ENCODE results near the gene CALML3.
"Not testable (repeated sequence)": the region's sequence is repeated elsewhere in the genome, so short reads cannot be mapped to it uniquely, and the experiment has no call there.

CALML3 gene

GRCh38 chr10:5524641-5525560 is at the start of gene CALML3:
TSS of gene CALML3 (plus strand) at chr10:5524961. CDS start at chr10:5525086, 125 bp downstream.
- no peak for DNase-seq (ENCODE audit: low read depth in 3 of 3)

- not testable (repeated sequence) for DNase-seq (ENCODE audit: low read depth in 3 of 3)
Measured at GRCh38 chr10:5475088-5475487, 49.7 kb upstream of the CALML3 start.

DNA sequence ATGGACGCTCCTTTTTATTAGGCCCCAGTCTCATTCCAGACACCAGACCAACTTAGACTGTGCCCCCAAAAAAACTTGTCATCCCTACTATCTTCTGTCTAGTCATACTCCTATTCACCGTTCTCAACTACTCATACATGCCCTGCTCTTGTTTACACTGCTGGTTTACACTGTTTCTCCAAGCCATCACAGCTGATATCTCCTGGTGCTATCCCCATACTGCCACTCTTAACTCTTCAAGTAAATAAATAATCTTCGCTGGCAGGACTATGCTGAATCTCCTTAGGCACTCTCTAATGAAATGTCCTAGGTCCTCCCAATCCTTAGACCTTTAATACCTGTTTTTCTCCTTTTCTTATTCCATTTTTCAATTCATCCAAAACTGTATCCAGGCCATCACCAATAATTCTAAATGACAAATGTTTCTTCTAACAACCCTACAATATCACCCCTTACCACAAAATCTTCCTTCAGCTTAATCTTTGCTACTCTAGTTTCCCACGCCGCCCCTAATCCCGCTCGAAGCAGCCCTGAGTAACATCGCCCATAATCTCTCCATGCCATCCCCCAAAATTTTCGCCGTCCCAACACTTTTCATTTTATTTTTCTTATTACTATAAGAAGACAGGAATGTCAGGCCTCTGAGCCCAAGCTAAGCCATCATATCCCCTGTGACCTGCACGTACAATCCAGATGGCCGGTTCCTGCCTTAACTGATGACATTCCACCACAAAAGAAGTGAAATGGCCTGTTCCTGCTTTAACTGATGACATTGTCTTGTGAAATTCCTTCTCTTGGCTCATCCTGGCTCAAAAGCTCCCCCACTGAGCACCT is 48.6 kb upstream of the CALML3 start:
- DNase-seq (ENCODE audit: low read depth in 3 of 3): not testable (repeated sequence)

DNA sequence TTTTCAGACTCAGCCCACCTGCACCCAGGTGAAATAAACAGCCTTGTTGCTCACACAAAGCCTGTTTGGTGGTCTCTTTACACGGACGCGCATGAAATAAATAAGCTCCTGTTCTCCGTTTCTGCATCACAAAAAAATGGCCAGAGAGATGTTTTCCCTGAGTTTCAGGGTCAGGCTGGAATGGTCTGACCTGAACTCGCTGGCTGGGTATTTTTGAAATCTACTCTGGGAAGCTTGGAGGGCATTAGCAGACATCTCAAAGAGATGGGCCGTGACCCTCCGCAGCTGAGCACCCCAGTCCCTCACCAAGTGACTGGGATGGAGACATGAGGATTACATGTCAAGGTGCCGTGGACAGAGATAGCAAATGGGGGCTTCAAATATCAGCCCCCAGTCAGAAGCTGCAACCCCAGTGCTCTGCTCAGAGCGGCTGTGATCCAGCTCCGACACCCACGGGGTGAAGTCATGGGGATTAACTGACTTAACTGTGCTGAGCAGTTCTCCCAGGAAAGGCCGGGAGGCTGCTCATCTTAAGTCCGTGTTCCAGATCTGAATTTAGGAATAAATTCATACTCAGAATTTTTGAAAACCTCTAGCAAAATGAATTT is 47.7 kb upstream of the CALML3 start:
- DNase-seq (ENCODE audit: low read depth in 3 of 3): no peak

- no peak for DNase-seq (ENCODE audit: low read depth in 3 of 3)
Measured at GRCh38 chr10:5477948-5478693, 46.6 kb upstream of the CALML3 start.

GRCh38 chr10:5478694-5479305 is 46.0 kb upstream of the CALML3 start:
- DNase-seq (ENCODE audit: low read depth in 3 of 3): no peak

DNA sequence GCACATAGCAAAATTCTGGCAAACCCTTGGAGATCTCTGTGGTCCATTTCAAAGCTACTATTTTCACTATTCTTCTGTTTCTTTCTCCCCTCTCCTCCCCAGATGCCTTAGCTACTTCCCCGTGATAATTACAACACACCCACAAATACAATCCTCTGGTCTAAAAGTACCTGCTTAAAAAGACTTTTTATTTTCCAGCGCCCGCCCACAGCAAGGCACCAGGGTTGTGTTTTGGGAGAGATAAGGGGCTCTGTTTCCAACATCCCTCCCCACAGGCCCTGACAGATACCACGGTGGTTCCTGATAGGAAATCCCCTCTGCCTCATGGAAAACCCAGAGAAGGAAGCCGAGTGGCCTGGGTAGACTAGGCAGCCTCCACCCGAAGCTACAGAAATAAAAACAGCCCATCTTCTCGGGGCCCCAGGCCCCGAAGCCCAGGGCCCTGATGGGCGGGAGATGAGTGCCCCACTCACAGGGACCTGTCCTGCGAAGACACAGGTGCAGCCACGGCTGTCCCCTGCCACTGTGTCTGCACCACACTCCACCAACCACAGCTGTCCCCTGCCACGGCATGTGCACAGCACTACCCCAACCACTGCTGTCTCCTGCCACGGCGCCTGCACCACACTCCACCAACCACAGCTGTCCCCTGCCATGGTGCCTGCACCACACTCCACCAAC is 45.1 kb upstream of the CALML3 start:
- no peak for DNase-seq (ENCODE audit: low read depth in 3 of 3)

GRCh38 chr10:5480162-5480941 is 44.4 kb upstream of the CALML3 start:
- DNase-seq (ENCODE audit: low read depth in 3 of 3): no peak

- DNase-seq (ENCODE audit: low read depth in 3 of 3): no peak
Measured at GRCh38 chr10:5481121-5481520, 43.6 kb upstream of the CALML3 start.

GRCh38 chr10:5482016-5482415 is 42.7 kb upstream of the CALML3 start:
- DNase-seq (ENCODE audit: low read depth in 3 of 3): no peak

- DNase-seq (ENCODE audit: low read depth in 3 of 3): no peak
Measured at GRCh38 chr10:5484205-5484604, 40.6 kb upstream of the CALML3 start.

GRCh38 chr10:5485290-5485689 is 39.5 kb upstream of the CALML3 start:
- DNase-seq (ENCODE audit: low read depth in 3 of 3): no peak

GRCh38 chr10:5485948-5486852 is 38.6 kb upstream of the CALML3 start:
- DNase-seq (ENCODE audit: low read depth in 3 of 3): no peak

DNA sequence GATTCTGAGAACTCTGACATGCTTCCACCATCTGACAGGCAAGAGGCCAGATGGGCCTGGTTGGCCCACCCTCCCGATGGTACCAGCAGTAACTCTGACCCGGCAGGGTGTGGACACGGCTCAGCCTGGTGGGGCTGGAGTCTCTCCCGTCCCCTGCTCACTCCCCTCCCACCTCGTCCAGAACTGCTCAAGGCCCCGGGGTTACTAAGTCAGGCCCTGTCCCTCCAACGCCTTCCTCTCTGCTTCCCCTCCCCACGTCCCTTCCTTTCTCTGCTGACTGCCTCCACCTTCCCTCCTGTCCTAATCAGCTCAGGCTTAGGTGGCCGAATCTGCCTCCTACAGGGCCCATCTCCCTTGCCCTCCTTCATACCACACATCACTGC is 37.9 kb upstream of the CALML3 start:
- DNase-seq (ENCODE audit: low read depth in 3 of 3): no peak

DNA sequence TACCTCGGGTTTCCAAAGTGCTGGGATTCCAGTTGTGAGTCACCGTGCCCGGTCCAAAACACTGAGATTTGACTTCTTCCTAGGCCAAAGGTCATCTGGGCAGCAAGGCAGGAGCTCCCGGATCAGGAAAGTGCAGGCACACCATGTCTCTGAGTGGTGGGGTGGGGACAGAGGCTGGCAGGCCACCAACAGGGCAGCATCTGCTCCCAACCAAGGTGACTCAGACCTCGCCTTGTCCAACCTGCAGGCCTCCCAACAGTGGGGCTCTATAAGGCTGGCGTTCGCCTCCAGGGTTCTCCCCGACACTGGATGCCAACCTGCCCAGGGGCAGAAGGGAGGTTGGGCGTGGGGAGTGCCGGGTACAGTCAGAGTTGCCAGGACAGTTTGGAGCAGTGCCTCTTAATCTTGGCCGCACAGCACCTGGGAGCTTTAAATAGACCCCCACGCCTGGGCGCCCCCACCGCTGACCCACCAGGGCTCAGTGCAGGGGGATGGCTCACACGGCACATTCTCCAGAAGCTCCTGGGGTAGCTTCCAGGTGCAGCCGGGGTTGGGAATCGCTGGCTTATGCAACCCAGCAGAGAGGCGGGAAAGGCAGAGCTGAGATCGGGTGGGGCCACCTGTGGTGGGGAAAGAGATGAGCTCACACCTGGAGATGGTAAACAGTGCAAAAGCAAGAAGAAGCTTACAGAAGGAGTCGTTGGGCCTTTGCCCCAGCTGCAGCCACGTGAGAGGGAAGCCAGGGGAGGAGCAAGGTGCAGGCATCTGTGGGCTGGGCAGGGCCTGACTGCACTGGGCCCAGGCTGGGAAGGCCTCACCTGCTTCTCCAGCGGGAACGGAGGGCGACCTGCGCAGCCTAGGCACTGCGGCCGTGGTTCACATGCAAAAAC is 36.2 kb upstream of the CALML3 start:
- DNase-seq (ENCODE audit: low read depth in 3 of 3): no peak

DNA sequence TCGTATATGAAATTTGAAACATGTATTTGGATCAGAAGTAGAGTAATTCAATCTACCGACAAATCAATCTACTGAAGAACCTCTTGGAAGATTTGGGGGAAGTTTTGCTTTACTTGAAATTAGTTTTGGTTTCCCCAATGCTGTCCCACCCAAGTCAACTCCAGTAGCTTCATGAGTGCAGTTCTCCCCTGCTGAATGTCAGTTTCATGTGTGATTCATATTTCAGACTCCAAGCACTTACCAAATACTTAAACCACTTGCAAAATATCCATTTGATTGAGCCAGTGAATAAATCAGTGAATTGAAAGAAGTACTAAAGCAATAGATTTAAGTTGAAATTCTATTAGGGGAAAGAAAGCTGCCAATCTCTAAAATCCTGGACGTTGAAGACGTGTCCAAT is 34.7 kb upstream of the CALML3 start:
- DNase-seq (ENCODE audit: low read depth in 3 of 3): no peak

- no peak for DNase-seq (ENCODE audit: low read depth in 3 of 3)
Measured at GRCh38 chr10:5490698-5491464, 33.9 kb upstream of the CALML3 start.

Measured in stimulated activated CD4-positive, alpha-beta T cell treated with anti-CD3 and anti-CD28 coated beads, TNF-alpha, amount 100 ng/mL, for 4 hours (primary cell).